Activated CD4-positive, alpha-beta T cell treated with anti-CD3 and anti-CD28 coated beads, Interleukin-2, amount 50 U/mL, for 4 hours (primary cell): Measurements from ENCODE around the gene LYRM9.
A peak's percentile ranks its signal among the peaks of the same experiment; 100 is the strongest.
"Not testable (repeated sequence)": the region's sequence is repeated elsewhere in the genome, so short reads cannot be mapped to it uniquely, and the experiment has no call there.

Source experiments
- DNase-seq, 2 experiments: peaks; one replicate each; pipeline ENCODE4 v3.0.0-alpha.2; 2020

LYRM9 gene

GRCh38 chr17:27892866-27893769 lies at the start of gene LYRM9:
Gene LYRM9 (minus strand): TSS chr17:27893365. CDS start chr17:27882694, 10,671 bp downstream.
- peak; percentile 85 to 88 for DNase-seq

GRCh38 chr17:27940503-27941428 lies 47.6 kb upstream of the LYRM9 start:
- no peak for DNase-seq

- no peak for DNase-seq
Observed at GRCh38 chr17:27939474-27940465, 46.6 kb upstream of the LYRM9 start.

GRCh38 chr17:27938864-27939263 lies 45.7 kb upstream of the LYRM9 start:
- DNase-seq = no peak

GRCh38 chr17:27938241-27938640 lies 45.1 kb upstream of the LYRM9 start:
- DNase-seq = no peak

- no peak for DNase-seq
Observed at GRCh38 chr17:27937025-27937546, 43.9 kb upstream of the LYRM9 start.

GRCh38 chr17:27930000-27930399 lies 36.8 kb upstream of the LYRM9 start:
- no peak for DNase-seq

GRCh38 chr17:27928587-27928986 lies 35.4 kb upstream of the LYRM9 start:
- DNase-seq = no peak

GRCh38 chr17:27927781-27928180 lies 34.6 kb upstream of the LYRM9 start:
- DNase-seq = no peak

- no peak for DNase-seq
Observed at GRCh38 chr17:27921599-27921998, 28.4 kb upstream of the LYRM9 start.

- DNase-seq = no peak
Observed at GRCh38 chr17:27921077-27921476, 27.9 kb upstream of the LYRM9 start.

- DNase-seq = no peak
Observed at GRCh38 chr17:27920569-27920968, 27.4 kb upstream of the LYRM9 start.

GRCh38 chr17:27919079-27919478 lies 25.9 kb upstream of the LYRM9 start:
- DNase-seq = no peak

GRCh38 chr17:27918498-27918897 lies 25.3 kb upstream of the LYRM9 start:
- no peak for DNase-seq

- no peak for DNase-seq
Observed at GRCh38 chr17:27917000-27917399, 23.8 kb upstream of the LYRM9 start.

- no peak for DNase-seq
Observed at GRCh38 chr17:27915709-27916108, 22.5 kb upstream of the LYRM9 start.

- no peak for DNase-seq
Observed at GRCh38 chr17:27914382-27914781, 21.2 kb upstream of the LYRM9 start.

- DNase-seq = no peak
Observed at GRCh38 chr17:27912964-27913363, 19.8 kb upstream of the LYRM9 start.

- DNase-seq = not testable (repeated sequence)
Observed at GRCh38 chr17:27912299-27912698, 19.1 kb upstream of the LYRM9 start.

GRCh38 chr17:27907976-27908558 lies 14.9 kb upstream of the LYRM9 start:
- no peak for DNase-seq

GRCh38 chr17:27906623-27907022 lies 13.5 kb upstream of the LYRM9 start:
- DNase-seq = no peak

GRCh38 chr17:27906226-27906580 lies 13.0 kb upstream of the LYRM9 start:
- no peak for DNase-seq
